OCI-M2 (cell line): ENCODE results near the gene RBCK1.
"Not testable (repeated sequence)": the region's sequence is repeated elsewhere in the genome, so short reads cannot be mapped to it uniquely, and the experiment has no call there.

Experiments used
- DNase-seq: peaks from one replicate; lab custom pipeline; 2025; ENCODE audit not compliant: unreplicated experiment; lab: John Stamatoyannopoulos, UW

RBCK1 gene

GRCh38 chr20:467755-468154 lies 59.7 kb downstream of the RBCK1 start:
- no peak for DNase-seq

DNA sequence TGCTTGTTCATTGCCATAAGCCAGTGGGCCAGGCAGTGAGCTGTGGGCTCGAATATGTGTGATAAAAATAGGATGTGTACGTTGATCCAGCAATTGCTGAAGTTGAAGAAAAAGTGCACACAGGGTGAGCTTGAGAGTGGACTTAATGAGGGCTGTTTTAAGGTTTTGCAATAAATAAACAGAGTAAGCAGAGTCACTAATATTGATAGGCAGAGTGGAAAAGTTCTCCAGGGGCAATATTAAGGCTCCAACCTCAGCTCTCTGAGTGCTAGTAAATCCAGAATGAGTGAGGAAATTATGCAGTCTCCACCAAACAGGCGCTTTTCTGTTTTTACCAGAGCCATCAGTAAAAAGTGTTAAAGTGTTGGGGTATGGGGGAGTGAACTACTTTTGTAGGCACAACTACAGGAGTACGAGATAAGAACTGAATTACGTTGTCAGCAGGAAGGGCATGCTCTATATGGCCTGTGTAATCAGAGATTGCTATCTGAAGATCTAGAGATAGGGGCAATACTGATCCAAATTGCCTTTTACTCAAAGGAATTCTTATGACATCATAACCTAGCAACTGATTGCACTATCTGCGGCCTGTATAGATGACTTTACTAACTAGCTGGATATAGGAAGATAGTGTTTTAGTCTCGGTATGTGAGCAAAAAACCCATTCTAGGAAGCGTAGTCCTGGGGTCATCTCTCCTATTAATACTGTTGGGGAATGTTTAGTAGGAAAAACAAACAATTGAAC lies 61.8 kb downstream of the RBCK1 start:
- DNase-seq, result no peak

DNA sequence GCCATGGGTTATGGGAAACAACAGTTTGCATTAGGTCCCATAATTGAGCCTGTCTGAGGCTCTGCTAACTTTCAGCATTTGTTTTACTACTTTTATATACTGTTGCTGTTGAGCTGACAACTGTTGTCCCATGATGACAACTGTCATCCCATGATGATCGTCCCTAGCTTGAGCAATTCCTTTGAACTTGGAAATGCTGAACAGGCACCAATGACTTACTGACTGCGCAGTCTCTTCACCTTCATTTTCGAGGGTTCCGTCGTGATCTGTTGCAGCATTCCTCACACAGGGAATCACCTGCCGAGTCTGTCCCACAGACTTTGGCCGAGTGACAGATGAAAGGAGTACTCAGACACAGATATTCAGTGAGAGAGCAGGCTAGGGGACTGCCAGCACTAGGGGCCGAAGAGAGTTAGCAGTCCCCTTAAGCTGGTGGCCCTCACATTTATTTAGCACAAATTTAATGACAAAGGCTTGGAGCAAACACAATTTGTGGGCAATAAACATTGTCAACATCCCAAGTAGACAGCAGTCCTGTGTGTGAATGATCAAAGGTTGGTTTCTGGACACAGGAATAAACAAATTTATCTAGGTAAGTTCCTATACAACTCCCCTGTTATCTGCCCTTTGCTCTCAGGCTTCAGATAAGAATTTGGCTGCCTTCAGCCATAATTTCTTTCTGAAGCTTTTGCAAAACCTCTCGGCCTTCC lies 64.2 kb downstream of the RBCK1 start:
- DNase-seq, result no peak

DNA sequence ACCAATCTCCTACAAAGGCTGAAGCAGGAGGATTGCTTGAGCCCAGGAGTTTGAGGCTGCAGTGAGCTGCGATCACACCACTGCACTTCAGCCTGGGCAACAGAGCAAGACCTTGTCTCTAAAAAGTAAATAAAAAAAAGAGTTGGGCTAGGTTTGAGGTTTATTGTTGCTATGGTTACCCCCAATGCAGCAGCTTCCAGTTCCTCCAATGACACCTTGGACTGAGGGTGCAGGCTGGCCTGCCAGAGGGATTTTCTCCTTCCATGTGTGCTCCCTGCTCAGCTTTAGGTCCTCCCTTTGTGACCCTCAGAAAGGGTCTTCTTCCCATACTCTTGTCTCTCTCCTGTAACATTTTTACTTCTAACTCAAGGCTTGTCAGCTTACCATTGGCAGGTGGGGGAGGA lies 64.8 kb downstream of the RBCK1 start:
- no peak for DNase-seq

- DNase-seq, result no peak
Measured at GRCh38 chr20:474581-474980, 66.5 kb downstream of the RBCK1 start.

DNA sequence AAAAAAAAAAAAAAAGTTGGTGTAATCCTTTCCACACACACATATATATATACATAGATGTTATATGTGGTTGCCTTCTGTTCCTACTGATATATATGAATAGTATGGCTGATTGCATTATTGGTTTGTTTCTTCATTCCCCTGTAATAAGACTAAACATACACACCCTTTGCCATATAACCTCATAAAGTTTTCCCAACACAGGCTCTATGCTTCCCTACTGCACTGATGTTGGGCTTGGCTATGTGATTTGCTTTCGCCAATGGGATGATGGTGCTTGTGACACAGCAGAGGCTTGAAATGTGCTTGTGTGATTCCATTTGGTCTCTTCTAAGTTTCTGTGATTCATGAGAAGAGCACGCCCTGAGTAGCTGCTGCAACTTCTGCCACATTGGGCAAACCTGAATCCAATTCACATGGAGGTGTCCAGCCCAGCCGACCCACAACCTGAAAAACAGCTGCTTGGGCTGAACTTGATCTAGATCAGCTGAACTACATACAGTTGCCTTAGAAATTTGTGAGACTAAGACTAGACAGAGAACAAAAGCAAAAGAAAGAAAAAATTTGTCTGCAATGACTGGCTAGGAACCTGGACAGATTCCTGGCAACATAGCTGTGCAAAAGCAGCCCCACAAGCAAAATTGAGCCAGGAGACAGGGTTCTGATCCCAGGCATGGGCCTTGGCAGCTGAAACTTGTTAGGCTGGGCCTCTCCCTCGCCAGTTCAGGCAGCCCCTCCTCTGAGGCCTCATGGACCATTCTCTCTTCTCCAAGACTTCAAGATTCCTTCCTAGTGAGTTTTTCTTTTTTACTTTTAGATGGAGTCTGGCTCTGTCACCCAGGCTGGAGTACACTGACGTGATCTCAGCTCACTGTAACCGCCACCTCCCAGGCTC lies 67.6 kb downstream of the RBCK1 start:
- no peak for DNase-seq

- not testable (repeated sequence) for DNase-seq
Measured at GRCh38 chr20:476561-477249, 68.6 kb downstream of the RBCK1 start.

DNA sequence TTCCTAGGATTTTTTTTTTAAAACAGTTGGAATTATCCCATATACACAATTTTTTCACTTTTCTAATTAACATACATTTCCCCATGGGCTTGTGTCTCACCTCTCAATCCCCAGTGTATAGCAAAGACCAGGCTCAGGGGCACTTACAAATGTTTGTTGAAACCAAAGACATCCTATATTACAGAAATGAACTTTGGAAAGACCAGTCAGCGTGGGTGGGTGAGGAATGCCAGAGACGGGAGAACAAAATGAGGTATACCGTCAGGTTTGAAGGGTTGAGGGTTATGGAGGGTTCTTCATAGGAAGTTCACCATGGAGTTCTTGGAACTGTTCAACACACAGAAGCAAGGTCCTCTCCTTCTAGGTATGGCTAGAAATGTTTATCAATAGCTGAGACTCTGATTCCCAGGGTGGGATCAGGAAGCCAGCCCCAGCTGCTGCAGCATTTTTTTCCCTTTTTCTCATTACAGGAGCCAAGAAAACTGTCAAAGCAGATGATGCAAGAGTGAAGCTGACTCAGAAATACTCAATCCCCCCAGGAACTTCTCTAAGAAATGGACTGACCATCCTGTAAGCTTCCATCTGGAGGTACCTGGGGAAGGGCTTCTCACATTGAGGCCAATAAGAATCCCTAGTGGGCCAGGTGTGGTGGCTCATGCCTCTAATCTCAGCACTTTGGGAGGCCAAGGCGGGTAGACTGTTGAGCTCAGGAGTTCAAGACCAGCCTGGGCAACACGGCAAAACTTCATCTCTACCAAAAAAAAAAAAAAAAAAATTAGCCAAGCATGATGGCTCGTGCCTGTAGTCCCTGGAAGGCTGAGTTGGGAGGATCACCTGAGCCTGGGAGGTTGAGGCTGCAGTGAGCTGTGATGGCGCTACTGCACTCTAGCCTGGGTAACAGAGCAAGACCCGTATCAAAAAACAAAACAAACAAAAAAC lies 70.2 kb downstream of the RBCK1 start:
- no peak for DNase-seq

DNA sequence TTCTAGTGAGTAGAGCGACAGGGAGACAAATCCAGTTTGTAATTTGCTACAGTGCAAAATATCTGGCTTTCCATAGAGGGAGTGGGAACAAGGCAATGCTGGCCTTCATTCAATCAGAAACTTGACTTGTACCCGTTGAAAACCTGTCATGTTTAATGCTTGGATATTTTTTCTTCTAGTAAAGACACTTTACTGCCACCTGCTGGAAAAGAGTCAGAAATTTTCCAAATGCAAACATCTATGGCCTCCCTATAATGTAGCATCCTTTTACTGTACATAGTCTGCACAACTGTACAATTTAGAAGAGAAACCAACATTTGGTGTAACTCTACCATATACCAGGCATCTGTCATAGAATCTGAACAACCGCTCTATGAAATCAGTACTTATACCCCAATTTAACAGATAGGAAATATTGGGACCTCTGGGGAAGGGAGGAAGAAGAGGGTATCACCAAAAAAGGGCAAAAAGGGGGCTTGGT lies 70.9 kb downstream of the RBCK1 start:
- DNase-seq, result no peak

- DNase-seq, result no peak
Measured at GRCh38 chr20:479487-479886, 71.4 kb downstream of the RBCK1 start.

DNA sequence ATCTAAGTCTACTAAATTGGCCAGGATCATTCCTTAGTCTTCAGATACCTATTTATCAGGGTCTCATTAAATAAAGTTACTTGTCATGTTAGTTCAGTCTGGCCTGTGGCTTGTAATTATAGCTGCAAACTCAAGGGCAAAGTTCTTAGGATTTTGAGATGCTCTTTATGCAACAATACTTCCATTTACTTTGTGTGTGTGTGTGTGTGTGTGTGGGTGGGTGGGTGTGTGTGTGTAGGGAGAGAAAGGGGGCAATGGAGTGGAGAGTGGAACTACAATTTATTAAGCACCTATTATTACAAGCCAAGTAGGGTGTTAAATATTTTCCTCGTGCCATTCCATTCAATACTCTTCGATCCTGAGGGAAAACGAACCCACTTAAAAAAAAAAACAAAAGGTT lies 71.9 kb downstream of the RBCK1 start:
- no peak for DNase-seq

- no peak for DNase-seq
Measured at GRCh38 chr20:481167-481566, 73.1 kb downstream of the RBCK1 start.
